ENCODE results near the gene HENMT1.

HENMT1 gene

GRCh38 chr1:108653431-108654105 lies 7.3 kb downstream of the HENMT1 start:
- Histone ChIP-seq H3K23ac (ENCODE audit: low read length) (no peak overlapping the region), H2BK12ac (ENCODE audit: low read length) (no peak overlapping the region), H4K12ac (ENCODE audit: low read depth, low read length) (no peak overlapping the region), H3K79me2 (ENCODE audit: control insufficient read depth, insufficient read depth, low read length, poor library complexity) (no peaks in the 10 kb centered on the region), H2BK120ac (ENCODE audit: insufficient read depth, low read length, poor library complexity) (no peak overlapping the region), H2BK5ac (ENCODE audit: low read depth, low read length, poor library complexity) (no peak overlapping the region), H3K27me3 (ENCODE audit: insufficient read depth, low read length) (no peaks in the 10 kb centered on the region), H3K79me1 (ENCODE audit: low read length) (no peaks in the 10 kb centered on the region), H3K18ac (ENCODE audit: low read length) (no peak overlapping the region), H3K4me3 (ENCODE audit: low read depth, low read length) (no peak overlapping the region), H3K9me3 (ENCODE audit: insufficient read depth, low read depth, low read length) (no peaks in the 10 kb centered on the region), H3K4ac (ENCODE audit: low read depth, low read length) (no peak overlapping the region), H4K91ac (ENCODE audit: low read depth, low read length) (no peak overlapping the region), H3K36me3 (ENCODE audit: control insufficient read depth in 1 of 2, insufficient read depth in 2 of 2, low read length in 2 of 2) (no peaks in the 10 kb centered on the region), H3K27ac (ENCODE audit: low read depth, low read length) (no peak overlapping the region), H2AFZ (ENCODE audit: insufficient read depth, low read length, poor library complexity) (no peak overlapping the region), H3K14ac (ENCODE audit: low read length) (no peak overlapping the region), H3K4me2 (ENCODE audit: low read length) (no peak overlapping the region), H4K8ac (ENCODE audit: low read depth, low read length) (no peak overlapping the region), H3K4me1 (ENCODE audit: control insufficient read depth in 1 of 2, insufficient read depth in 2 of 2, low read length in 2 of 2) (no peaks in the 10 kb centered on the region), H3K9ac (ENCODE audit: low read length) (no peak overlapping the region), H2AK5ac (ENCODE audit: low read length) (no peak overlapping the region)
- no CpG with 5 or more reads among the region's 2 CpGs for WGBS (ENCODE audit: extremely low coverage, insufficient coverage, insufficient read length)
- no peak for DNase-seq

- H2AK5ac ChIP-seq (ENCODE audit: low read length) = no peak overlapping the region
- H3K9me3 ChIP-seq (ENCODE audit: insufficient read depth, low read depth, low read length) = no peaks in the 10 kb centered on the region
- H3K36me3 ChIP-seq (ENCODE audit: control insufficient read depth in 1 of 2, insufficient read depth in 2 of 2, low read length in 2 of 2) = no peaks in the 10 kb centered on the region
- H4K12ac ChIP-seq (ENCODE audit: low read depth, low read length) = peak overlapping the region; percentile 64
- H4K8ac ChIP-seq (ENCODE audit: low read depth, low read length) = peak overlapping the region; percentile 75
- peaks cover 4% of the 10 kb centered on the region for H3K79me1 ChIP-seq (ENCODE audit: low read length)
- no peak overlapping the region for H3K23ac ChIP-seq (ENCODE audit: low read length)
- peaks cover 6 to 8% of the 10 kb centered on the region in 2 experiments for H3K4me1 ChIP-seq (ENCODE audit: control insufficient read depth in 1 of 2, insufficient read depth in 2 of 2, low read length in 2 of 2)
- no CpG with 5 or more reads among the region's 11 CpGs for whole genome bisulfite sequencing (ENCODE audit: extremely low coverage, insufficient coverage, insufficient read length)
- no peak overlapping the region for H3K18ac ChIP-seq (ENCODE audit: low read length)
- DNase-seq = peak; percentile 30 to 47
- no peak overlapping the region for H3K27ac ChIP-seq (ENCODE audit: low read depth, low read length)
- peak overlapping the region; percentile 50 for H2AFZ ChIP-seq (ENCODE audit: insufficient read depth, low read length, poor library complexity)
- no peak overlapping the region for H2BK120ac ChIP-seq (ENCODE audit: insufficient read depth, low read length, poor library complexity)
- H2BK5ac ChIP-seq (ENCODE audit: low read depth, low read length, poor library complexity) = no peak overlapping the region
- H3K4me2 ChIP-seq (ENCODE audit: low read length) = no peak overlapping the region
- no peaks in the 10 kb centered on the region for H3K27me3 ChIP-seq (ENCODE audit: insufficient read depth, low read length)
- no peaks in the 10 kb centered on the region for H3K79me2 ChIP-seq (ENCODE audit: control insufficient read depth, insufficient read depth, low read length, poor library complexity)
- no peak overlapping the region for H3K9ac ChIP-seq (ENCODE audit: low read length)
- no peak overlapping the region for H3K4me3 ChIP-seq (ENCODE audit: low read depth, low read length)
- peak overlapping the region; percentile 19 for H3K14ac ChIP-seq (ENCODE audit: low read length)
- peak overlapping the region; percentile 58 for H4K91ac ChIP-seq (ENCODE audit: low read depth, low read length)
- H3K4ac ChIP-seq (ENCODE audit: low read depth, low read length) = no peak overlapping the region
- peak overlapping the region; percentile 56 for H2BK12ac ChIP-seq (ENCODE audit: low read length)
Observed at GRCh38 chr1:108646648-108647269, 14.1 kb downstream of the HENMT1 start.

GRCh38 chr1:108646265-108646647 lies 14.6 kb downstream of the HENMT1 start:
- Histone ChIP-seq H3K9me3 (ENCODE audit: insufficient read depth, low read depth, low read length) (no peaks in the 10 kb centered on the region), H2BK5ac (ENCODE audit: low read depth, low read length, poor library complexity) (no peak overlapping the region), H3K27ac (ENCODE audit: low read depth, low read length) (no peak overlapping the region), H3K36me3 (ENCODE audit: control insufficient read depth in 1 of 2, insufficient read depth in 2 of 2, low read length in 2 of 2) (no peaks in the 10 kb centered on the region), H2BK120ac (ENCODE audit: insufficient read depth, low read length, poor library complexity) (no peak overlapping the region), H4K91ac (ENCODE audit: low read depth, low read length) (peak overlapping the region; percentile 58), H3K9ac (ENCODE audit: low read length) (no peak overlapping the region), H3K79me2 (ENCODE audit: control insufficient read depth, insufficient read depth, low read length, poor library complexity) (no peaks in the 10 kb centered on the region), H3K27me3 (ENCODE audit: insufficient read depth, low read length) (no peaks in the 10 kb centered on the region), H3K4me1 (ENCODE audit: control insufficient read depth in 1 of 2, insufficient read depth in 2 of 2, low read length in 2 of 2) (peaks cover 6 to 8% of the 10 kb centered on the region in 2 experiments), H3K79me1 (ENCODE audit: low read length) (peaks cover 4% of the 10 kb centered on the region), H2AFZ (ENCODE audit: insufficient read depth, low read length, poor library complexity) (no peak overlapping the region), H2AK5ac (ENCODE audit: low read length) (no peak overlapping the region), H3K4me2 (ENCODE audit: low read length) (no peak overlapping the region), H3K14ac (ENCODE audit: low read length) (no peak overlapping the region), H3K4ac (ENCODE audit: low read depth, low read length) (no peak overlapping the region), H3K4me3 (ENCODE audit: low read depth, low read length) (no peak overlapping the region), H4K12ac (ENCODE audit: low read depth, low read length) (no peak overlapping the region), H3K23ac (ENCODE audit: low read length) (no peak overlapping the region), H3K18ac (ENCODE audit: low read length) (no peak overlapping the region), H2BK12ac (ENCODE audit: low read length) (peak overlapping the region; percentile 56), H4K8ac (ENCODE audit: low read depth, low read length) (peak overlapping the region; percentile 75)
- no peak for DNase-seq
- WGBS (ENCODE audit: extremely low coverage, insufficient coverage, insufficient read length) = no CpG with 5 or more reads among the region's 4 CpGs

GRCh38 chr1:108645564-108646184 lies 15.2 kb downstream of the HENMT1 start:
- no peak overlapping the region for H4K91ac ChIP-seq (ENCODE audit: low read depth, low read length)
- no peak overlapping the region for H3K23ac ChIP-seq (ENCODE audit: low read length)
- H2BK5ac ChIP-seq (ENCODE audit: low read depth, low read length, poor library complexity) = no peak overlapping the region
- no peaks in the 10 kb centered on the region for H3K9me3 ChIP-seq (ENCODE audit: insufficient read depth, low read depth, low read length)
- no peak overlapping the region for H2AFZ ChIP-seq (ENCODE audit: insufficient read depth, low read length, poor library complexity)
- H3K4me3 ChIP-seq (ENCODE audit: low read depth, low read length) = no peak overlapping the region
- H3K27ac ChIP-seq (ENCODE audit: low read depth, low read length) = no peak overlapping the region
- H2BK12ac ChIP-seq (ENCODE audit: low read length) = no peak overlapping the region
- no peak overlapping the region for H3K4ac ChIP-seq (ENCODE audit: low read depth, low read length)
- no peak overlapping the region for H2BK120ac ChIP-seq (ENCODE audit: insufficient read depth, low read length, poor library complexity)
- no peaks in the 10 kb centered on the region for H3K36me3 ChIP-seq (ENCODE audit: control insufficient read depth in 1 of 2, insufficient read depth in 2 of 2, low read length in 2 of 2)
- no peak for DNase-seq
- no peaks in the 10 kb centered on the region for H3K79me2 ChIP-seq (ENCODE audit: control insufficient read depth, insufficient read depth, low read length, poor library complexity)
- peaks cover 4% of the 10 kb centered on the region for H3K79me1 ChIP-seq (ENCODE audit: low read length)
- H2AK5ac ChIP-seq (ENCODE audit: low read length) = no peak overlapping the region
- H3K4me1 ChIP-seq (ENCODE audit: control insufficient read depth in 1 of 2, insufficient read depth in 2 of 2, low read length in 2 of 2) = peaks cover 6 to 8% of the 10 kb centered on the region in 2 experiments
- H3K9ac ChIP-seq (ENCODE audit: low read length) = no peak overlapping the region
- no CpG with 5 or more reads among the region's 9 CpGs for WGBS (ENCODE audit: extremely low coverage, insufficient coverage, insufficient read length)
- H3K27me3 ChIP-seq (ENCODE audit: insufficient read depth, low read length) = no peaks in the 10 kb centered on the region
- H3K14ac ChIP-seq (ENCODE audit: low read length) = no peak overlapping the region
- no peak overlapping the region for H4K12ac ChIP-seq (ENCODE audit: low read depth, low read length)
- no peak overlapping the region for H4K8ac ChIP-seq (ENCODE audit: low read depth, low read length)
- H3K18ac ChIP-seq (ENCODE audit: low read length) = no peak overlapping the region
- no peak overlapping the region for H3K4me2 ChIP-seq (ENCODE audit: low read length)

All from trophoblast cell (in vitro differentiated cells and primary cell).